ENCODE data around the gene SFXN5.

SFXN5 gene

DNA sequence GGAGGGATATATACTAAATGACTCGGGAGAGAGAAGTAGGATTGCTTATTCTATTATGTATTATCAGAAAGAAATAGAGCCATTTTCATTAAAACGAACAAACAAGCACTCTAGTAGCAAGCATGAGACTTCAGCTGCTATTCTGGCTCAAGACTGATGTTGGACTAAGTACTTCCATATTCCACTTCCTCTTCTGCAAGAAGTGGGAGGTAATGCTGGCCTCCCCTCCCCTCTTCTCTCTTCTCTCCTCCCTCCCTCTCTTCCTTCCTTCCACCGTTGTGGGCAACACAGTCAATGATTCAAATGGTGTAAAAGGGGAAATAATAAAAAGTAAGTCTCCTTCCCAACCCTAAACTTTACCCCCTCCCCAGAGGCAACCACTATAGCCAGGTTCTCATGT, 91.6 kb downstream of the SFXN5 start:
- no peak for DNase-seq (ENCODE audit: low read depth, low spot score)

DNA sequence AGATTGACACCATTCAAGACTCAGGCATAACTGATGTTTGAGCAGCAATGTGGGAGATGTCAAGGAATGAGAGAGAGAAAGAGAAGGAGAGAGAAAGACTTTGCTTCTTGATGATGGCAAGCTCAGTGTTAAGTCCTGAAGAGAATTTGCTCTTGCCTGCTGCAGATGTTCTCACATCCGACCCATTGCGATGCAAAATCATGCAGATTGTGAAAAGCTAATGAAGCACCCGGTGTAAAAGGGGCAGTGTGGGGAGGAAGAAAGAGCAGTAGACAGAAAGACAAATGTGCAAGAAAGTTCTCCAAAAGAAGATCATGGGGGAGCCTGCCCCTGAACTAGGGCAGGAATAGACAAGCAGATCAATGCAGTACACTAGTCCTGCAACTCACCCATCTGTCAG, 96.5 kb downstream of the SFXN5 start:
- no peak for DNase-seq (ENCODE audit: low read depth, low spot score)

DNA sequence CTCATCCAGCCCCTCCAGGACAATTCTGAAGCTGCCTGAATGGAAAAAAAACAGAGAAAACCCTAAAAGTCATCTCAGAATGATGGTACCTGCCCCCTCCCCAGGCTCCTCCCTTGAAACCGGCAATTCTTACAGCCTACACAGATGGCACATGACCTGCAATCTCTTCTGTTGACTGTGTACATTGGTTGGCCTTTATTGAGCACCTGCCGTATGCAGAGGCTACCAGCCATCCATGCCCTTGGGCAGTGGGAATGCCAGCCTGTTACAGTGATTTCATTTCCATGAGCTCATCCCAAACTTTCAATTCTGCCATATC, 97.1 kb downstream of the SFXN5 start:
- no peak for DNase-seq (ENCODE audit: low read depth, low spot score)

DNA sequence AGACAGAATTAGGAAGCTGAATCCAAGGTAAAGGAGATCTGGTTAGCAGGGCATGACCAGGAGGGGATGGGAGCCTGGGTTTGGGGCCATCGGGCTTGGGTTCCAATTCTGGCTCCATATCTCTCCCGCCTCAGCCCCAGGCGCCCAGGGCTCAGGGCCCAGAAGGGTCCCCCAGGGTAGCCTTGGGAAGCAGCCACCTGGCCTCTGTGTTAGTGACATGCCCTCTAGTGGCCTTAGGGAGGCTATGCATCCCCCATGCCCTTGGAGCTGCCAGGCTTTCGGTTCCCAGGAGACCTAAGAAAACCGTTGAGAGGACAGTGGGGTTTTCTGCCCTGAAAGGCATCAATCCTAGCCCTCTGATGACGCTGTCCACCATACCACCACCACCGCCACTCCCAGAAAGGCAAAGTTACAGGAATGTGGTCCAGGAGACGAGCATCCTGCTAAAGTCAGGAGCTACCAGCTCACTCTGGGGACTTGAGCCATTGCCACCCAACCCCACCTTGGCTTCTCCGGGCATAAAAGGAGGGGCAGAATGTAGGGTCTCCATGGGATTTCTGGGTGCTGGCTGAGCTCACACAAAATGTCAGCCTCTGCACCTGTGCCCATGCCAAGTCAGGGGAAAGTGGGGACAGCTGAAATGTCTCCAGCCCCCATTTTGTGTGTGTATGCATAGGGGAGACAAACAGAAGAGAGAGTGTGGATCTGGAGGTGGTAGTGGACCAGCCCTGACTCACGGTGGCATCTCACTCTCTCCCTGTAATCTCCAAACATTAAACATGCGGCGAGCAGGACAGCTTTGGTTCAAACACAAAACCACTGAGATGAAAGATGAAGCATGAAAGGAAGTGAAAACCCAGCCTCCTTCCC, 97.7 kb downstream of the SFXN5 start:
- peak; percentile 76 for DNase-seq (ENCODE audit: low read depth, low spot score)

DNA sequence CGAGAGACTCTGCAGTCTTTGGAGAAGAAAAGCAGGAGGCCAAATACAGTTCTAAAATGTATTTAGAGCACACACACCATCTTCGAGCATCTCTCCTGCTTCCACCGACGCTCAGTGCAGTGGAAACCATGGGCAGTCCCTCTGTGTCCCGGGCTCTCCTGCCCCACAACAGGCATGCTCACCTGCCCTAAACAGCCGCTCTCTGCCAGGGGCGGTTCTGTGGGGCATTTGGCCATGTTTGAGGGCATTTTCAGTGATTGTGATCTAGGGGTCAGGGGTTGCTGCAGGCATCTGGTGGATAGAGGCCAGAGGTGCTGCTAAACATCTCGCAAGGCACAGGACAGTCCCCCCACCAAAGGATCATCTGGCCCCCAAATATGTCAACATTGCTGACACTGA, 98.4 kb downstream of the SFXN5 start:
- DNase-seq (ENCODE audit: low read depth, low spot score): no peak

DNA sequence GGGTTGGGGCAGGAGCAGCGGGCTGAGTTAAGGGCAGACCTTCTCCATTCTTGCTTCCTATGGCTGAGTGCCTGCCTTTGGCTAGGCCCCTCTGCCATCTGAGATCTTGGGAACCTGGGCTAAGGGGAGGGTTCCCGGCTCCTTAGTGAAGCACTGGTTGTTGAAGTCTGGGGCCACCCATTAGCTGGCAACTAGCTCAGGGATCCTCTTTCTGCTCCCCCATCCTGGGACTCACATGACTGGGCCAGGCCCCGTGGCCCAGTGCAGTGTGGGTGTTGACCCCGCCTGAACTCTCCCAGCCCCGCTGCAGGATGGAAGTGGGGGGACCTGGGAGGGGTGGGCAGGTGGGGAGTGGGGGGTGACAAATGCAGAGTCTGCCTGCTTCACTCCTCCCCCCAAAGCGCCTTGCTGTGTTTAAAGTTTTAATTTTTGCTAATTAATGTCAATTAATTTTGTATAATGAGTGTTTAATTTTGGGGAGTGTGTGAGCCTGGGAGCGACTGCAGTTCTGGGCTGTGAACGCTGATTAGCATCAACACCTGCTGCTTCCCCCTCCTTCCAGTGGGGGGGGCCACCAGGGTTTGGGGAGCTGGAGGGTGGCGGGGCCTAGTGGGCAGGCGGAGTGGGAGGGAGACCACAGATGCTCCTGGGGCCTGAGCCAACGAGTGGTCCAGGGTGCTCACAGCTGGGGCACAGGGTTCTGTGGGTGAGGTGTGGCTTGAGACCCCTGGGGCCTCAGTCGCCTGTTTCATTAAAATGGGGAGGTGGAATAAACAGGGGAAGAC, 99.0 kb downstream of the SFXN5 start:
- DNase-seq (ENCODE audit: low read depth, low spot score): no peak

- DNase-seq (ENCODE audit: low read depth, low spot score): no peak
These were observed 100.5 kb downstream of the SFXN5 start for GRCh38 chr2:72971036-72971435.

- DNase-seq (ENCODE audit: low read depth, low spot score): peak; percentile 44
These were observed 101.8 kb downstream of the SFXN5 start for GRCh38 chr2:72969706-72970105.

DNA sequence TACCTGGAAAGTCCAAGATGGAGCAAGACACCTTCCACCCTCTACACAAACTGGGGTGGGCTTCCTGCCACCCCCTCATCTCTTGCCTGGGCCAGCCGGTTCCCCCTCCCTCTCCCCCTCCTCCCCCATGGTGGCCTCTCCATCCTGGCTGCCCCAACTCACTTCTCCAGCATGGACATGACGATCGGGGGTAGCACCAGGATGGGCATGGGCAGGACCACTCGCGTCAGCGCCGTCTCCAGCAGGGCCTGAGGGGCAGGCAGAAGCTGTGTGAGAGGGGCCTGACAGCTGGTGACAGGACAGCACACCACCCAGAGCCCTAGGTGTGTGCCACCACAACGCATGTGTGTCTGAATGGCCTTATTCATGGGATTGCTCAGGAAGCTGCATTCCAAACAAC, 103.2 kb downstream of the SFXN5 start:
- no peak for DNase-seq (ENCODE audit: low read depth, low spot score)

DNA sequence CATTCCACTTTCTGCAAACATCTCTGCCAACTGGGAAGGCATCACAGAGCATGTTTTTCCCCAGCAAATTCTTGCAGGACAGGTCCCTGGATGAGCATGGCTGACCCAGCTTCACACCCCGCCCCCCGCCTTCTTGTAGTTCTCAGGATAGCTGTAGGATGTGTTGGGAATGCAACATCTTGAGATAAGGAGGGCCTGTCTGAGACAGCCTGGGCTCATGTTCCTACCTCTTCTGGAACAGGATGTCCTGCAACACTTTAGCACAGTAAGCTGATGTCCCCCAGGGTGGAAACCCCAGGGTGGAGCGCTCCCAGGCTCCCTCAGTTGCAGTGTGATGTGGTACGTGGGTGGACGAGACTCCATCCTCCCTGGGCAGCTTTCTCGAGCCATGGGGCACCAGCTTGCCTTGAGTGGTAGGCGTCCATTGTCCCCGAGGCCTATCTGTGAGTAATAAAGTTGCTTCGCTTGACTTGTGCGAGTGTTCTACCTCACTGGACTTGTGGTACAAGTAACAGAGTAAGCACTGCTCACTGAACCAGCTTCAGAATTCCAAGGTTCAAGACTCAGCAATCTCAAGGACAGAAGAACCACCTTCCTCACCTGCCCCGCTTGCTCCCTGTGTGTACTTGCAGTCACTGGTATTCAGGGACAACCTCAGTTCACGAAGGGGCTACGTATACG, 105.6 kb downstream of the SFXN5 start:
- peak; percentile 34 for DNase-seq (ENCODE audit: low read depth, low spot score)

DNA sequence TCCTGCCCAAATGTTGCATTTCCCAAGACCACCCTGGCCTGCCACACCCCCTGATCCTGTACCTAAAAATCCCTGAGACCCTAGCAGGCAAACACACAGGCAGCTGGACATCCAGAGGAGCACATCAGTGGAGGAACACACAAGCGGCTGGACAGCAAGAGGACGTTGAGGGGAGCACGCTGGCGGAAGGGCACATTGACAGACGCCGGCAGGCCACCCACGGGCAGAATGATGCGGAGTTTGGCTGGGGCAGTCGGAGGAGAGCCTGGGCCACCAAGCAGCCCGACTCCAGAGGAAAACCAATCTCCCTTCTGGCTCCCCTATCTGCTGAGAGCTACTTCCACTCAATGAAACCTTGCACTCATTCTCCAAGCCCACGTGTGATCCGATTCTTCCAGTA, 106.5 kb downstream of the SFXN5 start:
- DNase-seq (ENCODE audit: low read depth, low spot score): no peak

DNA sequence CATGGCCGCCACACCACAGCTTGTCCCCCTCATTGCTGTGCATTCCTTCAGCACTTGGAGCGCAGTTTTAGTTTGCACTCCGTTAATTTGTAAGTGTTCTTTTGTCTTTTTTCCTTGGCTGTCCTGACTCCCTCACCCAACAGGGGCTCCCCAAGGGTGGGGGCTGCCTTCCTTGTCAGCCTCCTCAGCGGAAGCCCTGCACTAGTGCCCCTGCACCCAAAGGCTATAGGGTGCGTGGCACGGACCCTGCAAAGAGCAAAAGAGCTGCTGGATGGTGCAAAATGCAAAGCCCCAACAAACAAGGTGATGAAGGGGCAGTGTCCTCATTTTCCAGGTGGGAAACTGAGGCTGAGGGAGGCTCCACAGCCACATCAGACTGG, 107.4 kb downstream of the SFXN5 start:
- no peak for DNase-seq (ENCODE audit: low read depth, low spot score)

DNA sequence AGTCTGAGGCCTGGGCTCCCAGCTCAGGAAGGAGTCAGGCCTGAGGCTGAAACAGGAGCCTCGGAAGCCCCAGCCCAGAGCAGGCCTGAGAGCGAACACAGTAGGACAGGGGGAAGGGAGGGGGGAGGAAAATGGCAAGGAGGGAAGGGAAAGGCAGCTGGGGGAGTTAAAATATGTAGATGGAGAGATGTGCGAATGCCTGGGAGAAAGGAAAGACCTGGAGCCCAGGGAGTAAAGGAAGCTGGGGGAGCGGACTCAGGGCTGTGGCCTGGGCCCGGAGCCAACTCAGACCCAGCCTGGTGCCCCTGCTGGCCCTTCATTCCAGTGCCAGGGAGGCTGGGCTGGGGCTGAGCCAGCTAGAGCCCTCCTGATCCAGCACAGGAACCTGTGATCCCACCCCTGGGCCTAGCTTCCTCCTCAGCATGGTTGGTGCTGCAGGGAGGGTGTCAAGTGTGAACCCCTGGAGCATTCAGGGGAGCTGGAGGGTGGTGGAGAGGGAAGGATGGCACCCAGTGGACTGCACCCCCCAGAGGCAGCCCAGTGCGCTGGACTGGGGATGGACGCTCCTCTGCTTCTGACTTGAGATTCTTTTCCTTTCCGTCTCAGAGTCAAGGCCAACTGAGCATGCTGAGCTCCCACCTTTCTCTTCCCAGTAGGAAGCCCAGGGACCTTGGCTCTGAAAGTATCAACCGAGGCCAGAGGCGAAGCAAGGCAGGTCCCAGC, 107.9 kb downstream of the SFXN5 start:
- DNase-seq (ENCODE audit: low read depth, low spot score): peak; percentile 88

- no peak for DNase-seq (ENCODE audit: low read depth, low spot score)
These were observed 108.6 kb downstream of the SFXN5 start for GRCh38 chr2:72962911-72963310.

DNA sequence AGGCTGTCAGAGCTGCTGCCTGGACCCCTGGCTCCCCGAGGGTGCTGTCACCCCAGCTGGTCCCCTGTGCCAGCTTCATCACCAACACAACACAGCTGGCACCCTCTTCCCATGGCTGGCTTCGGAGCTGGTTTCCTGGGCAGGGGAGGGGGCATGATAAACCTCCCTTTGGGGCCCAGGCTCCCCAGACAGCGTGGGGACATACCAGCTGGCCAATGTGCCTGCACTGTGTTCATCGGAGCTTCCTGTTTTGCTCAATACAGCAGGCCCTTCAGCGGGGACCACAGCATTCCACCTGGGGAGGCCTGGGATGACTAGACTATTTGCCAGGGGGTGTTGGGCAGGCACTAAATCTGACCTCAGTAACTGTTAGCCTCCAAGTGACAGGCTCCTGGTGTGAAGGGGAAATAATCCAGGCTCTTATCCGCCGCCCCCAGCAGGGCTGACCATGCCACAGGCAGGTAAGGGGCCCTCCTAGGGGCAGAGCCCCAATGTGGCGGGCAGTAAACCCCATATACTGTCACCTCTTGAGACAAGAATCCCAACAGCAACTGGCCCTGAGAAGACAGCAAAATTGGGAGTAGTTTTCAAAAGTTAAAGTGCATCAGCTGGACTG, 109.6 kb downstream of the SFXN5 start:
- DNase-seq (ENCODE audit: low read depth, low spot score): peak; percentile 28

DNA sequence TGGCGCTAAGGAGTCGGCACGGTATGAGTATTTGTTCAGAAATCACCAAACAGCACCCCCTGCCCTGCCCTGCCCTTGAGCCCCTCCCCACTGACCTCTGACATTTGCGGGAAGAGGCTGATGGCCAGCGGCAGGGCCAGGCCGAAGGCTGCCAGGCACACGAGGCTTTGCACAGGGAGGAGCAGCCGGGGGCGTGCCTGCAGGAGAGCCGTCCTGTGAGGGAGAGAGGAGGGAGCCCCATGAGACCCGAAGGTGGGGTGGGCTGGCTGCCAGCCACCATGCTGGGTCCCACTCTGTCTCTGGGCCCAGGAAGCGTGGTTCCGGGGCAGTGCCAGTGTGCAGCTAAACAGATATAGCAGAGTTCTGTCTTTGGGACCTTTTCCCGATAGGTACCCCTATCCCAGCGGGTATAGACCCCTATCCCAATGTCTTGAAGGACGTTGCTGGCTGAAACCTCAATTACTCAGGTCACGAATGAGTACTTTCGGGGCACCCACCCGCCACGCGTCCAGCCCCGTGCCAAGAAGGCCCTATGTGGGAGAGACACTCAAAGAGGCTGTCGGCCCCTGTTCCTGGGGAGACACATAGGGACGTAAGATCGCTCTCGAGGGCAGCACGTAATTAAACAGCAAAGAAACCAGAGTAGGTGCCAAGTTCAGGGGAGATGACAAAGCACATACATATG, 110.3 kb downstream of the SFXN5 start:
- no peak for DNase-seq (ENCODE audit: low read depth, low spot score)

DNA sequence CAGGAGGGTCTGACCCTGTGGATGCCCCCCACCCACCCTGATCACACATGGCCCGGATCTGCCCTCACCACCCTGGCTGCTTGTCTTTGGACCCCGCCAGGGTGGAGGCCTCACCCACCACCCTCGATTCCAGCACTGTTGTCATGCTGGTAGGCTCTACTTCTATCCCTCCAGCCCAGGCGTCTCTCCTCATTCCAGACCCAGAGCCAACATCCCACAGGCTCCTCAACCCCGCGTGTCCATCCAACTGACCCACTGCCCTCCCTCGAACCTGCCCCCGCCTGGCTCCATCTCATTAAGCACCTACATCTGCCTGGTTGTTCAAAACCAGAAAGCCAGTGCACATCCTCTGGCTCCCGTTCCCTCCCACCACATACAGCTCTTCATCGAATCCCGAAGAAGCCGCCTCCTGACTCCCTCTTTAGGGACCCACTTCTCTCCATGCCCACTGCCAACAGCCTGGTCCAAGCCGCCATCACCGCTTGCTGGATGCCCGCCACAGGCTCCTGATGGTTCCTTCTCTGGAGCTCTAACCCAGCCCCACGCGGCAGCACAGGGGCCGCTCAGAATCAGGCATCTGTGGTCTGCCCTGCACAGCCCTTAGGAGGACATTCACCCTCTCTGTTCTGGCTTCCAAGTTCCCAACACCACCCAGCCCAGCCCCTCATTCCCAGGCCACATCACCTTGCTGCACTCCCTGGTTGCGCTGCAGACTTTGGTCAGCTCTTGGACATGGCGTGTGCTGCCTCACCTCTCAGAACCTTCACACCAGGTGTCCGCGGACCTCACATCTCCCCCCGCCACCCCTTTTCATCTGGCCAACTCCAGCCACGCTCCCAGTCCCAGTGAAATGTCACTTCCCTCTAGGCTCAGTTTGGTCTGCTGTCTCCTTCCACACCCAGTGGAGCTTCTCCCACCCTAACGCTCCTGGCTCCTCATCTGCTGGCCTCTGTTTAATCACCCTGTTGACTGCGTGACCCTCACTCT, 111.2 kb downstream of the SFXN5 start:
- no peak for DNase-seq (ENCODE audit: low read depth, low spot score)

GRCh38 chr2:72959554-72959953, 112.0 kb downstream of the SFXN5 start:
- no peak for DNase-seq (ENCODE audit: low read depth, low spot score)

GRCh38 chr2:72958542-72959385, 112.7 kb downstream of the SFXN5 start:
- no peak for DNase-seq (ENCODE audit: low read depth, low spot score)

Data from ELF-1 (cell line).